GM23248 (cell line): Measurements from ENCODE around the gene CETP. TPM values are rescaled to one million over a fixed set of nuclear protein-coding genes. Genes with fewer than 3 reads are reported as not detected.

Experiments used
- DNase-seq: peaks from one replicate; pipeline ENCODE4 v3.0.0-alpha.2; 2015
- H2AFZ ChIP-seq: fragments of 200-600 bp; sonication (generic); 2 replicates; pipeline ENCODE4 v1.6.1; 2016; ENCODE audit warnings: antibody characterized with exemption
- H3F3A ChIP-seq: fragments of 200-600 bp; sonication (generic); 2 replicates; pipeline ENCODE4 v1.6.1; 2016; ENCODE audit warnings: mild to moderate bottlenecking, antibody characterized with exemption, mixed run types; ENCODE audit not compliant: insufficient read depth
- H3K27ac ChIP-seq: fragments of 200-600 bp; sonication (generic); 2 replicates; pipeline ENCODE4 v1.5.1; 2016; ENCODE audit warnings: mild to moderate bottlenecking
- H3K27me3 ChIP-seq: fragments of 200-600 bp; sonication (generic); replicated peaks from 2 replicates; pipeline ENCODE4 v1.6.1; 2016; ENCODE audit warnings: mild to moderate bottlenecking; ENCODE audit not compliant: insufficient read depth
- H3K36me3 ChIP-seq: fragments of 200-600 bp; sonication (generic); 2 replicates; pipeline ENCODE4 v1.6.1; 2016; ENCODE audit warnings: low read depth, mild to moderate bottlenecking
- H3K4me1 ChIP-seq: fragments of 200-600 bp; sonication (generic); 2 replicates; pipeline ENCODE4 v1.6.1; 2016; ENCODE audit warnings: mild to moderate bottlenecking; ENCODE audit not compliant: insufficient read depth
- H3K4me2 ChIP-seq: fragments of 200-600 bp; sonication (generic); one replicate; pipeline ENCODE4 v1.6.1; 2016; ENCODE audit warnings: mild to moderate bottlenecking; ENCODE audit not compliant: unreplicated experiment
- H3K4me3 ChIP-seq: fragments of 200-600 bp; sonication (generic); 2 replicates; pipeline ENCODE4 v1.5.1; 2016; ENCODE audit warnings: mild to moderate bottlenecking
- H3K79me2 ChIP-seq: fragments of 200-600 bp; sonication (generic); 2 replicates; pipeline ENCODE4 v1.6.1; 2016; ENCODE audit warnings: mild to moderate bottlenecking; ENCODE audit not compliant: insufficient read depth
- H3K9ac ChIP-seq: fragments of 200-600 bp; sonication (generic); 2 replicates; pipeline ENCODE4 v1.6.1; 2016; ENCODE audit warnings: mild to moderate bottlenecking
- H3K9me2 ChIP-seq: fragments of 200-600 bp; sonication (generic); 2 replicates; pipeline ENCODE4 v1.6.1; 2016; ENCODE audit warnings: mixed run types, mild to moderate bottlenecking, moderate library complexity; ENCODE audit not compliant: insufficient read depth
- H3K9me3 ChIP-seq: fragments of 200-600 bp; sonication (generic); one replicate; pipeline ENCODE4 v1.6.1; 2017; ENCODE audit warnings: low read depth
- H4K20me1 ChIP-seq: fragments of 200-600 bp; sonication (generic); 2 replicates; pipeline ENCODE4 v1.6.0; 2016; ENCODE audit not compliant: insufficient read depth
- EZH2 ChIP-seq: fragments of 200-600 bp; sonication (generic); IDR thresholded peaks from 2 replicates; pipeline ENCODE4 v1.6.1; 2018; ENCODE audit warnings: antibody characterized with exemption, mild to moderate bottlenecking; ENCODE audit not compliant: insufficient read depth, poor library complexity, severe bottlenecking
- EZH2phosphoT487 ChIP-seq: fragments of 200-600 bp; sonication (generic); IDR thresholded peaks from 2 replicates; pipeline ENCODE4 v1.6.1; 2018; ENCODE audit warnings: antibody characterized with exemption, moderate library complexity, mild to moderate bottlenecking, low read depth; ENCODE audit not compliant: insufficient read depth
- WGBS, 2 experiments: methylation state at CpG; one replicate each; pipeline ENCODE4 v1.1.6; 2015 to 2017; ENCODE audit warnings: low lambda C conversion rate in 2 of 2, low coverage in 1 of 2; ENCODE audit errors: missing lambda C conversion rate in 2 of 2; 5-methylcytosine and 5-hydroxymethylcytosine counted together
- in situ Hi-C: fragments of 300-500 bp; cut with MboI; formaldehyde crosslinking; loops from 2 replicates; pipeline ENCODE4 v1.15.0; 2020
- polyA plus RNA-seq: library from polyadenylated mRNA; unstranded; fragments of >200 nt; fragmentation: Nextera tagmentation; extraction: Ambion mirVana; gene quantifications from 2 replicates; pipeline ENCODE4 v1.2.1, GENCODE V29; 2016
- total RNA-seq: library from RNA; depleted of rRNA; stranded (reverse); fragments of >200 nt; shearing (Covaris generic); gene quantifications from 2 replicates; pipeline ENCODE4 v1.2.3, GENCODE V29; 2014

The CETP gene
- total and polyA plus RNA-seq, 2 experiments from 2014 or later = not detected

GRCh38 chr16:56983211-56983751 is 21.5 kb downstream of the CETP start:
- DNase-seq = no peak
- H3K4me3 ChIP-seq = no peak overlapping the region
- H3K79me2 ChIP-seq = 0 out of 2 replicates have a peak, but pooled peaks cover 9% of the 10 kb centered on the region
- no peaks in the 10 kb centered on the region for H3K27me3 ChIP-seq
- H4K20me1 ChIP-seq = no peaks in the 10 kb centered on the region
- H3F3A ChIP-seq = 0 out of 2 replicates have a peak, but pooled peaks cover 8% of the 10 kb centered on the region
- H3K4me2 ChIP-seq = no peak overlapping the region
- TF ChIP-seq EZH2 = no peak
- no peak for TF ChIP-seq EZH2phosphoT487
- WGBS, 2 experiments = 77% methylated on average over 9 of the region's 9 CpGs
- no peak overlapping the region for H2AFZ ChIP-seq
- peaks cover 25% of the 10 kb centered on the region for H3K4me1 ChIP-seq
- in situ Hi-C loops = no loop called here
- H3K27ac ChIP-seq = no peak overlapping the region
- no peaks in the 10 kb centered on the region for H3K36me3 ChIP-seq
- no peaks in the 10 kb centered on the region for H3K9me2 ChIP-seq
- no peaks in the 10 kb centered on the region for H3K9me3 ChIP-seq
- no peak overlapping the region for H3K9ac ChIP-seq

- H3K4me1 ChIP-seq = peaks cover 19% of the 10 kb centered on the region
- H4K20me1 ChIP-seq = no peaks in the 10 kb centered on the region
- H3K9me2 ChIP-seq = no peaks in the 10 kb centered on the region
- in situ Hi-C loops = no loop called here
- no peak overlapping the region; the same call in 1 of the 2 replicates for H2AFZ ChIP-seq
- H3K79me2 ChIP-seq = peaks cover 11% of the 10 kb centered on the region
- H3K27ac ChIP-seq = no peak overlapping the region
- H3F3A ChIP-seq = 0 out of 2 replicates have a peak, but pooled peaks cover 8% of the 10 kb centered on the region
- H3K4me2 ChIP-seq = no peak overlapping the region
- H3K4me3 ChIP-seq = no peak overlapping the region
- DNase-seq = no peak
- no peaks in the 10 kb centered on the region for H3K36me3 ChIP-seq
- H3K9ac ChIP-seq = peak overlapping the region; percentile 70; the same call in 1 of the 2 replicates
- TF ChIP-seq EZH2 (no peak), EZH2phosphoT487 (no peak)
- WGBS, 2 experiments = 86% methylated on average over 6 of the region's 6 CpGs
- H3K9me3 ChIP-seq = no peaks in the 10 kb centered on the region
- H3K27me3 ChIP-seq = no peaks in the 10 kb centered on the region
Measured at GRCh38 chr16:56984639-56985038, 22.9 kb downstream of the CETP start.

- Histone ChIP-seq H3K9me2 (no peaks in the 10 kb centered on the region), H3K27me3 (no peaks in the 10 kb centered on the region), H4K20me1 (no peaks in the 10 kb centered on the region), H3K36me3 (no peaks in the 10 kb centered on the region), H2AFZ (peak overlapping the region; percentile 93), H3K9me3 (no peaks in the 10 kb centered on the region), H3K4me2 (peak overlapping the region; percentile 67), H3F3A (0 out of 2 replicates have a peak, but pooled peaks cover 8% of the 10 kb centered on the region), H3K4me1 (peaks cover 23% of the 10 kb centered on the region), H3K4me3 (peak overlapping the region; percentile 43), H3K9ac (peak overlapping the region; percentile 70), H3K79me2 (peaks cover 19% of the 10 kb centered on the region), H3K27ac (peak overlapping the region; percentile 52)
- peak; percentile 96 for DNase-seq
- TF ChIP-seq EZH2phosphoT487 (no peak), EZH2 (no peak)
- WGBS, 2 experiments = 35 to 38% methylated on average over 7 of the region's 7 CpGs
- in situ Hi-C loops = no loop called here
Measured at GRCh38 chr16:56985288-56985961, 23.7 kb downstream of the CETP start.

- no peak for TF ChIP-seq EZH2
- WGBS, 2 experiments = 68 to 73% methylated on average over 2 of the region's 2 CpGs
Measured at GRCh38 chr16:56985962-56986360, 24.2 kb downstream of the CETP start.

More at GRCh38 chr16:56985962-56986360, 24.2 kb downstream of the CETP start:
- H3K27ac ChIP-seq = peak overlapping the region; percentile 52
- 0 out of 2 replicates have a peak, but pooled peaks cover 8% of the 10 kb centered on the region for H3F3A ChIP-seq
- in situ Hi-C loops = no loop called here
- peak overlapping the region; percentile 93 for H2AFZ ChIP-seq
- H3K4me1 ChIP-seq = peaks cover 29% of the 10 kb centered on the region
- DNase-seq = no peak
- peak overlapping the region; percentile 70 for H3K9ac ChIP-seq
- no peaks in the 10 kb centered on the region for H3K9me2 ChIP-seq
- H3K27me3 ChIP-seq = no peaks in the 10 kb centered on the region
- H3K79me2 ChIP-seq = peaks cover 24% of the 10 kb centered on the region
- H3K4me3 ChIP-seq = no peak overlapping the region
- no peaks in the 10 kb centered on the region for H3K9me3 ChIP-seq
- H3K4me2 ChIP-seq = peak overlapping the region; percentile 67
- H3K36me3 ChIP-seq = no peaks in the 10 kb centered on the region
- no peaks in the 10 kb centered on the region for H4K20me1 ChIP-seq
